Activated B cell treated with CpG ODN at 0.5 μM for 24 hours (primary cell): ENCODE results near the gene EPHA10. TPM values are rescaled to one million over a fixed set of nuclear protein-coding genes. Genes with fewer than 3 reads are reported as not detected.

Experiments used
- ATAC-seq: fragments of 200-7000 bp; cut with Tn5 transposase; one replicate; pipeline ENCODE4 v1.10.0; 2021; ENCODE audit warnings: low read depth, mild to moderate bottlenecking, moderate library complexity
- CTCF ChIA-PET: fragments of 350-600 bp; sonication (Branson Sonifier 250); formaldehyde crosslinking; loops from one replicate; lab custom pipeline; 2021; ENCODE audit warnings: antibody characterized with exemption; lab: Charles Lee
- POLR2A ChIA-PET: fragments of 350-600 bp; sonication (Branson Sonifier 250); formaldehyde crosslinking; loops from one replicate; lab custom pipeline; 2021; ENCODE audit warnings: antibody characterized with exemption; lab: Charles Lee
- DNase-seq: peaks from one replicate; pipeline ENCODE4 v3.0.0; 2022
- H3K27ac Mint-ChIP-seq: one replicate; pipeline ENCODE4 v1.8.0; 2020; ENCODE audit warnings: mixed read lengths
- H3K27me3 Mint-ChIP-seq: one replicate; pipeline ENCODE4 v1.8.0; 2021; ENCODE audit warnings: mixed read lengths
- H3K36me3 Mint-ChIP-seq: one replicate; pipeline ENCODE4 v1.8.0; 2021; ENCODE audit warnings: low read depth, mixed read lengths
- H3K4me1 Mint-ChIP-seq: one replicate; pipeline ENCODE4 v1.8.0; 2021; ENCODE audit warnings: mixed read lengths
- H3K4me3 Mint-ChIP-seq: one replicate; pipeline ENCODE4 v1.8.0; 2020; ENCODE audit warnings: mild to moderate bottlenecking, mixed read lengths
- H3K9me3 Mint-ChIP-seq: one replicate; pipeline ENCODE4 v1.8.0; 2020; ENCODE audit warnings: mixed read lengths
- intact Hi-C: fragments of 100-400 bp; cut with micrococcal nuclease; formaldehyde crosslinking; loops from one replicate; pipeline ENCODE4 v1.15.1; 2024
- total RNA-seq: library from RNA; stranded (reverse); gene quantifications from 2 replicates; pipeline ENCODE4 v1.2.3, GENCODE V29; 2022
- TF ChIP-seq, protein P1 (sequence below): fragments of 200-600 bp; IDR thresholded peaks from one replicate; pipeline ENCODE4 v1.8.0; 2022; ENCODE audit warnings: antibody characterized with exemption, mild to moderate bottlenecking

The EPHA10 gene
- total RNA-seq, 1 donor from 2014 or later = 0.27 TPM

DNA sequence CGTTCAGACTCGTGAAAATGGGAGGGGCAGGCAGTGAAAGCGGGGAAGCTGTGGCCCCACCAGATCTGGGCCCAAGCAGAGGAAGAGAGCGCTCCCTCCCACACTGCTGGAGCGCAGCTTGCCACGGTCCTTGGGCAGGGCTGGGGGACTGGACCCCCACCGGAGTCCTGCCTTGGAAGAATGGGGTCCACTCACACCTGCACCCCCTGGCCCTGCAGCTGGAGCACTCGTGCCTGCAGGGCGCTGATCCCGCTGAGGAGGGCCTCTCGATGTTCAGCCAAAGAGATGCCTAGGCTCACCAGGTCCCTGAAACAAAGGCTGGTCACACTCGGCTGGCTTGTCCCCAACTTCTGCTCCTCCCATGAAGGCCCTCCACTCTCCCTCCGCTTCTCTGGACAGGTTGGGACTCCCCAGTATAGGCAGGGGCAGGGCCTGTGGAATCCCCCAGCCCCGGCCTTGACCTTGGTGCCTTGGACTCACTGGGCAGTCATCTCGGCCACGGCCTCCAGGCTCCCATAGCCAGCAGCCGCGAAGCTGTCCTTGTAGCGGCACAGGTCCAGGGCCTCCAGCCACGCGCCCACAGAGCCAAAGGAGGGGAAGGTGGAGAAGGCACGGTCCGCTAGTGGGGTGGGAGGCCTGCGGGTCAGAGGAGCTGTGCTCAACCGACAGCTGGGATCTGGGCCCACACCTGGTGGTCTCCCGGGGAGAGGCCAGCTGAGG lies 46.6 kb downstream of the EPHA10 start:
- DNase-seq (no peak), ATAC-seq (no peak)
- TF ChIP-seq, protein P1, sequence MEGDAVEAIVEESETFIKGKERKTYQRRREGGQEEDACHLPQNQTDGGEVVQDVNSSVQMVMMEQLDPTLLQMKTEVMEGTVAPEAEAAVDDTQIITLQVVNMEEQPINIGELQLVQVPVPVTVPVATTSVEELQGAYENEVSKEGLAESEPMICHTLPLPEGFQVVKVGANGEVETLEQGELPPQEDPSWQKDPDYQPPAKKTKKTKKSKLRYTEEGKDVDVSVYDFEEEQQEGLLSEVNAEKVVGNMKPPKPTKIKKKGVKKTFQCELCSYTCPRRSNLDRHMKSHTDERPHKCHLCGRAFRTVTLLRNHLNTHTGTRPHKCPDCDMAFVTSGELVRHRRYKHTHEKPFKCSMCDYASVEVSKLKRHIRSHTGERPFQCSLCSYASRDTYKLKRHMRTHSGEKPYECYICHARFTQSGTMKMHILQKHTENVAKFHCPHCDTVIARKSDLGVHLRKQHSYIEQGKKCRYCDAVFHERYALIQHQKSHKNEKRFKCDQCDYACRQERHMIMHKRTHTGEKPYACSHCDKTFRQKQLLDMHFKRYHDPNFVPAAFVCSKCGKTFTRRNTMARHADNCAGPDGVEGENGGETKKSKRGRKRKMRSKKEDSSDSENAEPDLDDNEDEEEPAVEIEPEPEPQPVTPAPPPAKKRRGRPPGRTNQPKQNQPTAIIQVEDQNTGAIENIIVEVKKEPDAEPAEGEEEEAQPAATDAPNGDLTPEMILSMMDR = no peak
- ChIA-PET CTCF (no interaction called here), POLR2A (no interaction called here)
- intact Hi-C loops = no loop called here
- Mint-ChIP-seq H3K36me3 (no peaks in the 10 kb centered on the region), H3K4me1 (no peaks in the 10 kb centered on the region), H3K27me3 (no peaks in the 10 kb centered on the region), H3K4me3 (no peak overlapping the region), H3K27ac (no peak overlapping the region), H3K9me3 (no peaks in the 10 kb centered on the region)

DNA sequence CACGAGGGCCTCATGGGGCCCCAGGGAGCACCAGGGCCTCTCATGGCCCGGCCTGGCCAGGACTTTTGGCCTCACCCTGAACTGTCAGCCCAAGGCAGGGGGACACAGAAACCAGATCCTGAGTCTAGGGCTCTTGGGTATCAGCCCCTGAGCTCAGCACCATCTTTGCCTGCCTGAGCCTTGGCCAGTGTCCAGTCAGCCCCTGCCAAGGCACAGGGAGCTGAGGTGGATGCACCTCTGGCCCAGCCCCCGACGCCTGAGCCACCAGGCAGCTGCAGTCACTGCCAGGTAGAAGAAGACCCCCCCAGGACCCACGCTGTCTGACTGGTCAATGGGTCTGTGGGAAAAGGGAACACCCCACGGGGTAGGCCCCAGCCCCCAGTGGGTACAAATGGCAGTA lies 47.3 kb downstream of the EPHA10 start:
- intact Hi-C loops = no loop called here
- H3K27ac Mint-ChIP-seq = no peak overlapping the region
- no peak for DNase-seq
- H3K4me1 Mint-ChIP-seq = no peaks in the 10 kb centered on the region
- no peak for ATAC-seq
- no peaks in the 10 kb centered on the region for H3K27me3 Mint-ChIP-seq
- ChIA-PET POLR2A (no interaction called here), CTCF (no interaction called here)
- H3K36me3 Mint-ChIP-seq = no peaks in the 10 kb centered on the region
- TF ChIP-seq, protein P1 = no peak
- no peaks in the 10 kb centered on the region for H3K9me3 Mint-ChIP-seq
- H3K4me3 Mint-ChIP-seq = no peak overlapping the region

DNA sequence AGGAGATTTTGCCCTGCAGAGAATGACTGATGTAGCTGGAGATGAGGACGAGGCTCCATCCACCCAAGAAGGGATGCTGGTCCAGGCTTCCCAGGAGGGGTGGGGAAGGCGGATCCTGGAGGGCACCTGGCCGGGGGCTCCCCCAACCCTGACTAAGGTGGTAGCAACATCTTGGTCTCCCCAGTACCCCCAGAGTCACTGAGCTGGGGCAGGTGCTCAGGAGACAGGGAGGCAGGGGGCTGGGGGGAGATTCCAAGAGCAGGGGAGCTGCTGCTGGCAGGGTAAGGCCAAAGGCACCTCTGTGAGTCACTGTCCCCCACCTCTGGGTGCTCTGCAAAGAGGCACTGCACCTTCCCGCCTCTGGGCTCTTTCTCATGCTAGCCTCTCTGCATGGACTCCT lies 48.6 kb downstream of the EPHA10 start:
- CTCF ChIA-PET = no interaction called here

DNA sequence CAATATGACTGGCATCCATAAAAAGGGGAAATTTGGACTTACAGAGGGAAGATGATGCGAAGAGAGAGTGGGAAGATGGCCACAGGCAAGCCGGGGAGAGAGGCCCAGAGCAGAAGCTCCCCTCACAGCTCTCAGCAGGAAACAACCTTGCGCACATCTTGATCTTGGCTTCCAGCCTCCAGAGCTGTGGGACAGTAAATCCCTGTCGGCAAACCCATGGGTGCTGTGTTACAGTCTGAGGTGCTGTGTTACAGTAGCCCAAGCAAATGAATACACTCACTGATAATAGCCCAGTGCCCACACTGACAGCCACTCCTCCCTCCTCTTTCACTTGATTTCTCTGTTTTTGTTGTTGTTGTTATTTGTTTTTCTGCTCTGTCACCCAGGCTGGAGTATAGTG lies 50.2 kb downstream of the EPHA10 start:
- TF ChIP-seq, protein P1 = no peak
- intact Hi-C loops = no loop called here
- ATAC-seq (no peak), DNase-seq (no peak)
- Mint-ChIP-seq H3K27ac (no peak overlapping the region), H3K4me1 (no peaks in the 10 kb centered on the region), H3K4me3 (no peak overlapping the region), H3K36me3 (no peaks in the 10 kb centered on the region), H3K9me3 (no peaks in the 10 kb centered on the region), H3K27me3 (no peaks in the 10 kb centered on the region)
- ChIA-PET CTCF (no interaction called here), POLR2A (no interaction called here)

More for the DNA sequence above, 48.6 kb downstream of the EPHA10 start:
- Mint-ChIP-seq H3K27me3 (no peaks in the 10 kb centered on the region), H3K36me3 (no peaks in the 10 kb centered on the region), H3K9me3 (no peaks in the 10 kb centered on the region), H3K4me1 (no peaks in the 10 kb centered on the region), H3K4me3 (no peak overlapping the region), H3K27ac (no peak overlapping the region)
- DNase-seq = no peak
- TF ChIP-seq, protein P1 = no peak
- intact Hi-C loops = no loop called here
- no peak for ATAC-seq
- POLR2A ChIA-PET = no interaction called here

DNA sequence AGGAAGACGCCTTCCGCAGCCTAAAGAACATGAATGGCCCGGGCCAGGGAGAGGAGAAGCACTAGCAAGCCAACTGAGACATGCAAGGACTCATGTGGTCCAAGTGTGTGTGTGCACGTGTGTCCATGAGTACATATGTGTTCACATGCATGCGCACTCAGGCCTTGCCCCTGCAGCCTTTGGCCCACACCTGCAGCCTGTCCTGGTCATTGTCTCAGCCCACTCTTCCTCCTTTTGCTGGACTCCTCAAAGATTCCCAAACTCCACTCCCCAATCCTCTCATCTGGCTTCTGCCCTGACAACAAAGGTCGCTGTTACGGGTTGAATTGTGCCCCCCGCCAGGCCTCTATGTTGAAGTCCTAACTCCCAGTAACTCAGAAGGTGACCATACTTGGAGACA lies 50.7 kb downstream of the EPHA10 start:
- ChIA-PET POLR2A (no interaction called here), CTCF (no interaction called here)
- intact Hi-C loops = no loop called here
- Mint-ChIP-seq H3K4me1 (no peaks in the 10 kb centered on the region), H3K36me3 (no peaks in the 10 kb centered on the region), H3K4me3 (no peak overlapping the region), H3K27me3 (no peaks in the 10 kb centered on the region), H3K9me3 (no peaks in the 10 kb centered on the region), H3K27ac (no peak overlapping the region)
- TF ChIP-seq, protein P1 = no peak
- ATAC-seq (no peak), DNase-seq (no peak)
